Measurements from ENCODE around the gene PIK3AP1. TPM values are rescaled to one million over a fixed set of nuclear protein-coding genes. Genes with fewer than 3 reads are reported as not detected.

The PIK3AP1 gene
- total RNA-seq, 1 experiment from 2014 or later, result 7.1 TPM

DNA sequence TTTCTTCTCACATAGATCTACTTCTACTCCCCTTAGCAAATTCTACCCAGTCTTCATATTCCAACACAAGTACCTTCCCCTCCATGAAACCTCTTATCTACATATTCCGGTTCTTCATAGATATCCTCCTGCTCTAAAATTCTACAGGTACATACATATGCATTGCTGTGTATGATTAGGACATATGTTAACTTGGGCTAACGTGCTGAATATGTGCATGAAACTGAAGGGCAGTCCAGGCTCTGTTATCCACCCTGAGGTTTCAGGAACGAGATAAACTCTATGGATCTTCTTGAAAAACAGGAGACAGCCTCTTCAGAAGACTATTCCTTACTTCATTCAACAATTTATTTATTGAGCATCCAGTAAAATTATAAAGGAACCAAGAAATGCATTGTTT is 165.0 kb downstream of the PIK3AP1 start:
- DNase-seq (ENCODE audit: low read depth, low spot score) (no peak), ATAC-seq (no peak)
- Histone ChIP-seq H3K4me2 (ENCODE audit: low read length) (no peak overlapping the region), H3K9me3 (ENCODE audit: control insufficient read depth in 1 of 2, insufficient read depth in 1 of 2, low read depth in 1 of 2, low read length in 2 of 2) (no peaks in the 10 kb centered on the region), H3K36me3 (ENCODE audit: control insufficient read depth in 1 of 2, insufficient read depth in 2 of 2, low read length in 2 of 2) (peaks cover 20 to 21% of the 10 kb centered on the region in 2 experiments; a peak in 2 of 4 replicates), H2AFZ (ENCODE audit: low read depth, low read length, poor library complexity, severe bottlenecking) (no peak overlapping the region), H3K27ac (ENCODE audit: low read depth, low read length) (no peak overlapping the region), H3K27me3 (ENCODE audit: insufficient read depth, low read length) (no peaks in the 10 kb centered on the region), H3K9ac (ENCODE audit: low read length) (no peak overlapping the region), H3K4me1 (ENCODE audit: control insufficient read depth in 1 of 2, insufficient read depth in 2 of 2, low read length in 2 of 2) (no peaks in the 10 kb centered on the region), H3K9me2 (ENCODE audit: insufficient read depth) (no peaks in the 10 kb centered on the region), H3K79me2 (ENCODE audit: insufficient read depth, low read length) (peaks cover 42% of the 10 kb centered on the region), H4K20me1 (ENCODE audit: insufficient read depth) (peaks cover 4% of the 10 kb centered on the region), H3K4me3 (replicated peaks in 1 of 2; ENCODE audit: low read depth in 1 of 2, low read length in 2 of 2) (no peak overlapping the region)
- ChIA-PET CTCF (interaction anchor here (1.1 to 1.2 kb wide), 2 partner anchors 42 to 64 kb away, joined by 5 read pairs; partner anchors contain the start of gene TLL2), RAD21 (ENCODE audit: low non-redundant PET in 1 of 2, low total read pairs in 2 of 2, uncharacterized antibody in 2 of 2, unreplicated experiment in 2 of 2) (no interaction called here), POLR2A (no interaction called here)
- intact Hi-C loops (cut with micrococcal nuclease), result no loop called here
- no TSS peak for BruUV-seq (replicated peaks)
- TF ChIP-seq, protein P1, sequence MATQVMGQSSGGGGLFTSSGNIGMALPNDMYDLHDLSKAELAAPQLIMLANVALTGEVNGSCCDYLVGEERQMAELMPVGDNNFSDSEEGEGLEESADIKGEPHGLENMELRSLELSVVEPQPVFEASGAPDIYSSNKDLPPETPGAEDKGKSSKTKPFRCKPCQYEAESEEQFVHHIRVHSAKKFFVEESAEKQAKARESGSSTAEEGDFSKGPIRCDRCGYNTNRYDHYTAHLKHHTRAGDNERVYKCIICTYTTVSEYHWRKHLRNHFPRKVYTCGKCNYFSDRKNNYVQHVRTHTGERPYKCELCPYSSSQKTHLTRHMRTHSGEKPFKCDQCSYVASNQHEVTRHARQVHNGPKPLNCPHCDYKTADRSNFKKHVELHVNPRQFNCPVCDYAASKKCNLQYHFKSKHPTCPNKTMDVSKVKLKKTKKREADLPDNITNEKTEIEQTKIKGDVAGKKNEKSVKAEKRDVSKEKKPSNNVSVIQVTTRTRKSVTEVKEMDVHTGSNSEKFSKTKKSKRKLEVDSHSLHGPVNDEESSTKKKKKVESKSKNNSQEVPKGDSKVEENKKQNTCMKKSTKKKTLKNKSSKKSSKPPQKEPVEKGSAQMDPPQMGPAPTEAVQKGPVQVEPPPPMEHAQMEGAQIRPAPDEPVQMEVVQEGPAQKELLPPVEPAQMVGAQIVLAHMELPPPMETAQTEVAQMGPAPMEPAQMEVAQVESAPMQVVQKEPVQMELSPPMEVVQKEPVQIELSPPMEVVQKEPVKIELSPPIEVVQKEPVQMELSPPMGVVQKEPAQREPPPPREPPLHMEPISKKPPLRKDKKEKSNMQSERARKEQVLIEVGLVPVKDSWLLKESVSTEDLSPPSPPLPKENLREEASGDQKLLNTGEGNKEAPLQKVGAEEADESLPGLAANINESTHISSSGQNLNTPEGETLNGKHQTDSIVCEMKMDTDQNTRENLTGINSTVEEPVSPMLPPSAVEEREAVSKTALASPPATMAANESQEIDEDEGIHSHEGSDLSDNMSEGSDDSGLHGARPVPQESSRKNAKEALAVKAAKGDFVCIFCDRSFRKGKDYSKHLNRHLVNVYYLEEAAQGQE (IDR thresholded peaks at IDR 0.05; ENCODE audit: low read depth), result no peak
- TF ChIP-seq CBX3 (IDR thresholded peaks at IDR 0.05; ENCODE audit: low read depth), result no peak
- no peak for TF ChIP-seq YY1 (IDR thresholded peaks at IDR 0.05; ENCODE audit: extremely low read depth, insufficient replicate concordance, low read depth, low read length)
- no peak for TF ChIP-seq EZH2phosphoT487 (IDR thresholded peaks at IDR 0.05; ENCODE audit: borderline replicate concordance)
- TF ChIP-seq, protein P2, sequence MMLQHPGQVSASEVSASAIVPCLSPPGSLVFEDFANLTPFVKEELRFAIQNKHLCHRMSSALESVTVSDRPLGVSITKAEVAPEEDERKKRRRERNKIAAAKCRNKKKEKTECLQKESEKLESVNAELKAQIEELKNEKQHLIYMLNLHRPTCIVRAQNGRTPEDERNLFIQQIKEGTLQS (IDR thresholded peaks at IDR 0.05), result no peak
- TF ChIP-seq RAD21 (IDR thresholded peaks at IDR 0.05; ENCODE audit: low read depth), result no peak
- TF ChIP-seq SRF (IDR thresholded peaks at IDR 0.05; ENCODE audit: low read depth), result no peak
- no peak for TF ChIP-seq EGR1 (IDR thresholded peaks at IDR 0.05; ENCODE audit: low read depth)
- no peak for TF ChIP-seq FOSL1 (IDR thresholded peaks at IDR 0.05; ENCODE audit: low read depth)
- no peak for TF ChIP-seq POLR2A (IDR thresholded peaks at IDR 0.05; ENCODE audit: borderline replicate concordance, extremely low read depth, insufficient read depth, insufficient read length)
- no peak for TF ChIP-seq TCF7L2 (IDR thresholded peaks at IDR 0.05; ENCODE audit: borderline replicate concordance, extremely low read depth, insufficient read depth, insufficient read length)
- TF ChIP-seq ZNF274 (IDR thresholded peaks at IDR 0.05; ENCODE audit: low read depth, low read length), result no peak
- no peak for TF ChIP-seq POLR2AphosphoS5 (IDR thresholded peaks at IDR 0.05; ENCODE audit: low read depth, low read length)
- TF ChIP-seq SIN3A (IDR thresholded peaks at IDR 0.05; ENCODE audit: low read depth), result no peak
- no peak for TF ChIP-seq SP1 (IDR thresholded peaks at IDR 0.05; ENCODE audit: low read depth)
- TF ChIP-seq EZH2 (IDR thresholded peaks at IDR 0.05), result no peak
- no peak for TF ChIP-seq ELF1 (IDR thresholded peaks at IDR 0.05; ENCODE audit: borderline replicate concordance, low read depth)
- TF ChIP-seq CEBPB (IDR thresholded peaks at IDR 0.05; ENCODE audit: low read depth), result no peak
- no peak for TF ChIP-seq JUND (IDR thresholded peaks at IDR 0.05)
- no peak for TF ChIP-seq ZFX (IDR thresholded peaks at IDR 0.05)

Data from HCT116 (cell line).